Nephron progenitor cell (in vitro differentiated cells): ENCODE results near the gene SLAMF1.

Experiments
- DNase-seq: peaks from one replicate; pipeline ENCODE4 v3.0.0; 2021
- H3K27ac Mint-ChIP-seq: 2 replicates; pipeline ENCODE4 v1.8.0; 2021; ENCODE audit warnings: mild to moderate bottlenecking, moderate library complexity, mixed read lengths
- H3K27me3 Mint-ChIP-seq: 2 replicates; pipeline ENCODE4 v1.8.0; 2021; ENCODE audit warnings: mild to moderate bottlenecking, low read depth, mixed read lengths; ENCODE audit not compliant: poor library complexity
- H3K36me3 Mint-ChIP-seq: 2 replicates; pipeline ENCODE4 v1.8.0; 2021; ENCODE audit warnings: low read depth, mixed read lengths
- H3K4me1 Mint-ChIP-seq: 2 replicates; pipeline ENCODE4 v1.8.0; 2021; ENCODE audit warnings: mixed read lengths
- H3K4me3 Mint-ChIP-seq: 2 replicates; pipeline ENCODE4 v1.8.0; 2021; ENCODE audit warnings: mild to moderate bottlenecking, moderate library complexity, mixed read lengths
- H3K9me3 Mint-ChIP-seq: 2 replicates; pipeline ENCODE4 v1.8.0; 2021; ENCODE audit warnings: mild to moderate bottlenecking, moderate library complexity, mixed read lengths
- TF ChIP-seq, protein P1 (sequence below): fragments of 200-600 bp; sonication (generic); IDR thresholded peaks from 2 replicates; pipeline ENCODE4 v1.5.0; 2021; ENCODE audit warnings: antibody characterized with exemption

The SLAMF1 gene

DNA sequence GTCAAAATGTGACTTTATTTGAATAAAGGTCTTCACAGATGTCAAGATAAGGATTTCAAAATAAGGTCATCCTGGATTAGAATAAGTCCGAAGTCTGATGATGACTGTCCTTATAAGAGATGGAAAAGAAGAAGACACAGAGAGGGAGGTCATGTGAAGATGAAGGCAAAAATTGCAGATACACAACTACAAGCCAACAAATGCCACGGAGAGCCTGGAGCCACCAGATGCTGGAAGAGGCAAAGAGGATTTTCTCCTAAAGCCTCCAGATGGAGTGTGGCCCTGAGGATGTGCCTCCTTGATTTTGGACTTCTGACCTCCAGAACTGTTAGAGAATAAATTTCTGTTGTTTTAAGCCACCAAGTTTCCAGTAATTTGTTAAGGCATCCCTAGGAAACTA is 31.2 kb downstream of the SLAMF1 start:
- TF ChIP-seq, protein P1, sequence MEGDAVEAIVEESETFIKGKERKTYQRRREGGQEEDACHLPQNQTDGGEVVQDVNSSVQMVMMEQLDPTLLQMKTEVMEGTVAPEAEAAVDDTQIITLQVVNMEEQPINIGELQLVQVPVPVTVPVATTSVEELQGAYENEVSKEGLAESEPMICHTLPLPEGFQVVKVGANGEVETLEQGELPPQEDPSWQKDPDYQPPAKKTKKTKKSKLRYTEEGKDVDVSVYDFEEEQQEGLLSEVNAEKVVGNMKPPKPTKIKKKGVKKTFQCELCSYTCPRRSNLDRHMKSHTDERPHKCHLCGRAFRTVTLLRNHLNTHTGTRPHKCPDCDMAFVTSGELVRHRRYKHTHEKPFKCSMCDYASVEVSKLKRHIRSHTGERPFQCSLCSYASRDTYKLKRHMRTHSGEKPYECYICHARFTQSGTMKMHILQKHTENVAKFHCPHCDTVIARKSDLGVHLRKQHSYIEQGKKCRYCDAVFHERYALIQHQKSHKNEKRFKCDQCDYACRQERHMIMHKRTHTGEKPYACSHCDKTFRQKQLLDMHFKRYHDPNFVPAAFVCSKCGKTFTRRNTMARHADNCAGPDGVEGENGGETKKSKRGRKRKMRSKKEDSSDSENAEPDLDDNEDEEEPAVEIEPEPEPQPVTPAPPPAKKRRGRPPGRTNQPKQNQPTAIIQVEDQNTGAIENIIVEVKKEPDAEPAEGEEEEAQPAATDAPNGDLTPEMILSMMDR: no peak
- Mint-ChIP-seq H3K27me3 (peaks cover 7% of the 10 kb centered on the region), H3K27ac (no peak overlapping the region), H3K4me1 (peaks cover 5% of the 10 kb centered on the region), H3K4me3 (no peak overlapping the region), H3K36me3 (no peaks in the 10 kb centered on the region), H3K9me3 (peaks cover 4% of the 10 kb centered on the region)
- no peak for DNase-seq

DNA sequence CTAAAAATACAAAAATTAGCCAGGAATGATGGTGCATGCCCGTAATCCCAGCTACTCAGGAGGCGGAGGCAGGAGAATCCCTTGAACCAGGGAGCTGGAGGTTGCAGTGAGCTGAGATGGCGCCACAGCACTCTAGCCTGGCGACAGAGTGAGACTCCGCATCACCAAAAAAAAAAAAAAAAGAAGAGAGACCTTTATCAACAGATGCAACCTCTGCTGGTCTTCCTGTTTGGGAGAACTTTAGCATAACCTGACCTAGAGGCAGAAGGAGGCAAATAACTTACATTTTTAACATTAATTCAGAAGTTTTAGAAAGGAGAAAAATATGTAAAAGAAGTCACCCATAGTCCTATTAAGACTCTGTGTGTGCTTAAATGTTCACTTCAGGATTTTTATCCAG is 32.4 kb downstream of the SLAMF1 start:
- TF ChIP-seq, protein P1: no peak
- peaks cover 4% of the 10 kb centered on the region for H3K9me3 Mint-ChIP-seq
- H3K27me3 Mint-ChIP-seq: peaks cover 7% of the 10 kb centered on the region
- H3K4me1 Mint-ChIP-seq: peaks cover 5% of the 10 kb centered on the region
- H3K4me3 Mint-ChIP-seq: no peak overlapping the region
- no peak for DNase-seq
- H3K36me3 Mint-ChIP-seq: no peaks in the 10 kb centered on the region
- H3K27ac Mint-ChIP-seq: no peak overlapping the region

DNA sequence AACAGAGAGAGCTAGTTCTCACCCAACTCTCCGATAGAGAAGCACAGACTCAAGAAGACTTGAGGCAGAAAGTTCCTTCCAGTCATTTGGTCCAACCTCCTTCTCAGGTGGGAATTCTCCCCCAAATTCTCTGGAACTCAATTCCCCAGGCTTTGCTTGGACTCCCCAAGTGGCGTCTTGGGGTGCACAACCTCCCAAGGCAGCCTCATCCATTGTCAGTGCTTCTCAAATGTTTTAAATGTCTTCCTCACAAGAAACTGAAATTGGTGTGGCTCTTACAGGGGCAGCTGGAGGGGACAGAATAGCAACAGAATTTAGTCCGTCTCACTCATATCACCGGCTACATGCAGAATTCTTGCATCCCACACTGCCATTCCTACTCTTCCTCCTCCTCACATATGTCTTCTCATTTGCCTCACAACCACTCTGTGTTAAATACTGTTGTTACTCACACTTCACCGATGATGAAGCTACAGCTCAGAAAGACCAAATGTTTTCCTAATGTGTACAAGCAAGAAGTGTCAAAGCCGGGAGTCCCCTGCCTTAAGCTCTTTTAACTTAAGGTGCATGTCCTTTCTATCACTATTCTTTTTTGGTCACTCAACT is 34.1 kb downstream of the SLAMF1 start:
- Mint-ChIP-seq H3K27ac (no peak overlapping the region), H3K4me3 (no peak overlapping the region), H3K4me1 (peaks cover 5% of the 10 kb centered on the region), H3K27me3 (peaks cover 7% of the 10 kb centered on the region), H3K36me3 (no peaks in the 10 kb centered on the region), H3K9me3 (no peaks in the 10 kb centered on the region)
- DNase-seq: no peak
- TF ChIP-seq, protein P1: no peak

DNA sequence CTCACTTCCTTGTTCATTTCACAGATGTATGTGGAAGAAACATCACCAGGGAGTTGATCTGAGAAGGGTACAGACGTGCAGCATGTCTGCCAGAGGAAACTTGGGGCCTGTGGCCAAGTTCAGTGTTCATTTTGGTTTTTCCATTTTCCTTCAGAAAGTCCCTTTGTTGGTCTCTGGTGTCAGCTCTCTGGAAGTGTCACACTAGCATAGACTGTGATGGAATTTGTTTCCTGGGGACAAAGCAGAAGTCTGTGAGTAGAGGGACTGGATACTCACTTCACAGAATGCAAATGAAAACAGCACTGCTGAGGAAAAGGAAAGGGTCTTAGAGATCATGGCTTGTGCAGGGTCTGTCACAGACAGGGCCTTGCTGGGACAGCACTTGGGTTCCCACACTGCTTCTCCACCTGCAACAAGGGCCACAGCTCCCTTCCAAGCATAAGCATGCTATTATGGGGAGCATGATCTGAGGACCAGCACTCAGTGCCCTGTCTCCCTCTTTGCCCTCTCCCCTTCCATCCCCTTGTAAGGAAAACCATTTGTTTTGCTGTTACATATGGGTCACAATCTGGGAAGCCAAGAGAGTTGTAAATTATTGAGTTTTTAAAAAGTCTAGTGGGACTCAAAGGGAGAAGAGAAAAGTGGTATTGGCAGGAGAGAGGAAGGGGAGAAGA is 36.1 kb downstream of the SLAMF1 start:
- H3K9me3 Mint-ChIP-seq: peaks cover 4% of the 10 kb centered on the region
- TF ChIP-seq, protein P1: no peak
- H3K27me3 Mint-ChIP-seq: peaks cover 7% of the 10 kb centered on the region
- H3K36me3 Mint-ChIP-seq: no peaks in the 10 kb centered on the region
- peaks cover 17% of the 10 kb centered on the region for H3K4me1 Mint-ChIP-seq
- DNase-seq: no peak
- H3K27ac Mint-ChIP-seq: no peak overlapping the region
- no peak overlapping the region for H3K4me3 Mint-ChIP-seq

DNA sequence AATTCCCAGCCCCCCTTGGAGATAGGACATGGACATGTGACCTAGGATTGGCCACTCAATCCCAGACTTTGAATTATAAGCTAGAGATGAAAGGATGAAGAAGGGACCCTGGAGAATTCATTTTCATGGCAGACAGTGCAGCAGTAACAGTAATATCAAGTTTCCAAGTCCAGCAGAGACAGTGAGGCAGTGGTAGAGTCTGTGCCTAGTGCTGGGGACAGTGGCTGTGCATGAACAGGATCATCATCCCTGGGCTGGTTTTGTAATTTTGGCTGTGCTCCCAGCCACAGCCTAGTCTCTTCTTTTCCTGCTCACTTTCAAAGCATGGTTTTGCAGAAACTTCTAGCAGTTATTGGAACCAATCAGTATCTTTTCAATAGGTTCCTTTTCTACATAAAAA is 37.9 kb downstream of the SLAMF1 start:
- Mint-ChIP-seq H3K27ac (no peak overlapping the region), H3K27me3 (peaks cover 3% of the 10 kb centered on the region), H3K4me1 (peaks cover 17% of the 10 kb centered on the region), H3K36me3 (no peaks in the 10 kb centered on the region), H3K9me3 (peaks cover 19% of the 10 kb centered on the region), H3K4me3 (no peak overlapping the region)
- no peak for DNase-seq
- TF ChIP-seq, protein P1: no peak

DNA sequence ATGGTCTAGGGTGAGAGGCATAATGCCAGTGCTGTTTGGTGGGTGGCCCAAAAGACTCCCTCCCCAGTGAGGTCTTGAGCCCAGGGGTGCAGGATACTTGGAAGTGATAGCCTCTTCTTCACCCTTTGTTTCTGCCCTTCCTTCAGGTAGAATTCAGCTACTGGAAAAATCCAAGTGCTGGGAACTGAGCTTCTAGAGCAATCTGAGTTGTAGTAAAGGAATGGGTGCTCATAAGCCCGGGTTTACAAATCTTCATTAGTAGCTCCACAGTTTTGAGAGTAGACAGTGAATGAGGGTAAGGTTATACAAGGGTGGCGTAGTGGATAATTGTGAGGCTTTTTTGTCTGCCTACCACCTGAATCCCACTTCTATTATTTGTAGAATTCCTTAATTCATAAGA is 38.3 kb downstream of the SLAMF1 start:
- TF ChIP-seq, protein P1: no peak
- H3K27ac Mint-ChIP-seq: no peak overlapping the region
- peaks cover 22% of the 10 kb centered on the region for H3K9me3 Mint-ChIP-seq

More for the DNA sequence above, 38.3 kb downstream of the SLAMF1 start:
- H3K4me1 Mint-ChIP-seq: peaks cover 17% of the 10 kb centered on the region
- H3K36me3 Mint-ChIP-seq: no peaks in the 10 kb centered on the region
- peaks cover 3% of the 10 kb centered on the region for H3K27me3 Mint-ChIP-seq
- DNase-seq: no peak
- H3K4me3 Mint-ChIP-seq: no peak overlapping the region
